ENCODE measurements around the gene TNNI2.

DNA sequence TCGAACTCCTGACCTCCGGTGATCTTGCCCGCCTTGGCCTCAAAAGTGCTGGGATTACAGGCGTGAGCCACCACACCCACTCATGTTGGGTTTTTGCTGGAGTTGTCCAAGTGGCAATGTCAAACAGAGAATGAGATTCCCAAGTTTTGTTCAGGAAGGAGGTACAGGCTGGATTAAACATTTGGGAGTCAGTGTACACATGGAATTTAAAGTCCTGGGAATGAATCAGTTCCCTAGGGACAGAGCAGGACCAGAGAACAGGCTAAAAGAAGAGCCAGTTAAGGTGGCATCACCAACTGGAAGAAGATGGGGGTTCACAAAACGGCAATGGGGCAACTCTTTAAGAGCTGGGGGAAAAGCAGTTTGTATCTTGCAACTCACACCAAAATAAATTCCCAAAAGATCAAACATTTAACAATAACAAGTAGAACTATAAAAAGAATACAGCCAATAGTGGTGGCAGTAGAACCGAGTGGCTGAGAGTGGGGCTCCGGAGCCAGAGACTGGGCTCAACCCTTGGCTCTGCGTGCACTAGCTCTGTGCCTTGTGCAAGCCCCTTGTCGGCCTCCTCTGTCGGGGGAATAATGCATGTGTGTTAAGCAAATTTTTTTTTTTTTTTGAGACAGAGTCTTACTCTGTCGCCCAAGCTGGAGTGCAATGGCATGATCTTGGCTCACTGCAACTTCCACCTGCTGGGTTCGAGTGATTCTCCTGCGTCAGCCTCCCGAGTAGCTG is 41.2 kb upstream of the TNNI2 start:
- TF ChIP-seq SUZ12 (IDR thresholded peaks at IDR 0.05; ENCODE audit: extremely low read depth, insufficient read depth, insufficient read length) (no peak), YY1 (IDR thresholded peaks at IDR 0.05; ENCODE audit: insufficient read depth, insufficient read length) (no peak), ZNF274 (IDR thresholded peaks at IDR 0.05; ENCODE audit: low read depth, low read length) (no peak)
